OCI-LY3 (cell line): ENCODE results near the gene RAB37.

Experiments
- H2AFZ ChIP-seq: fragments of 200-600, 300-600 bp; shearing (Covaris generic); 2 replicates; pipeline ENCODE4 v1.6.0; 2014; ENCODE audit warnings: antibody characterized with exemption, low read depth, low read length
- H3K27ac ChIP-seq: fragments of 200-600, 300-600 bp; sonication (generic); 2 replicates; pipeline ENCODE4 v1.5.1; 2014; ENCODE audit warnings: mild to moderate bottlenecking, low read length, moderate library complexity, mixed read lengths
- H3K27me3 ChIP-seq: fragments of 200-600, 300-600 bp; sonication (generic); 2 replicates; pipeline ENCODE4 v1.6.1; 2014; ENCODE audit warnings: low read depth, low read length, mixed read lengths
- H3K36me3 ChIP-seq: fragments of 200-600, 300-600 bp; sonication (generic); replicated peaks from 2 replicates; pipeline ENCODE3; 2014; ENCODE audit warnings: low read depth, low read length, mixed read lengths
- H3K4me1 ChIP-seq: fragments of 300-600, 200-600 bp; sonication (generic); 2 replicates; pipeline ENCODE4 v1.6.1; 2014; ENCODE audit warnings: low read length, mixed read lengths
- H3K4me2 ChIP-seq: fragments of 200-600, 300-600 bp; sonication (generic); 2 replicates; pipeline ENCODE4 v1.6.1; 2014; ENCODE audit warnings: low read length, mixed read lengths
- H3K4me3 ChIP-seq: fragments of 300-600, 200-600 bp; sonication (generic); 2 replicates; pipeline ENCODE4 v1.5.1; 2014; ENCODE audit warnings: antibody characterized with exemption, mild to moderate bottlenecking, low read length, moderate library complexity
- H3K79me2 ChIP-seq: fragments of 300-600, 200-600 bp; shearing (Covaris generic); 2 replicates; pipeline ENCODE4 v1.6.1; 2014; ENCODE audit warnings: mild to moderate bottlenecking, low read length, mixed read lengths
- H3K9ac ChIP-seq: fragments of 300-600, 200-600 bp; shearing (Covaris generic); 2 replicates; pipeline ENCODE4 v1.6.0; 2014; ENCODE audit warnings: mild to moderate bottlenecking, low read length, moderate library complexity
- H3K9me3 ChIP-seq: fragments of 200-600, 300-600 bp; shearing (Covaris generic); 2 replicates; pipeline ENCODE4 v1.6.1; 2014; ENCODE audit warnings: low read length, mixed read lengths; ENCODE audit not compliant: insufficient read depth
- H4K20me1 ChIP-seq: fragments of 200-600, 300-600 bp; sonication (generic); 2 replicates; pipeline ENCODE4 v1.6.1; 2016; ENCODE audit warnings: low read length, mixed read lengths; ENCODE audit not compliant: insufficient read depth
- CTCF ChIP-seq: fragments of 200-600, 300-600 bp; sonication (generic); IDR thresholded peaks from 2 replicates; pipeline ENCODE4 v1.5.1; 2014; ENCODE audit warnings: antibody characterized with exemption, low read length, low read depth
- EZH2phosphoT487 ChIP-seq: fragments of 200-600 bp; shearing (Covaris generic); IDR thresholded peaks from 2 replicates; pipeline ENCODE4 v1.6.1; 2018; ENCODE audit warnings: antibody characterized with exemption, mixed run types, low read depth

The RAB37 gene

GRCh38 chr17:74785096-74785980 lies 48.3 kb downstream of the RAB37 start:
- TF ChIP-seq CTCF = no peak
- no peak for TF ChIP-seq EZH2phosphoT487
- Histone ChIP-seq H4K20me1 (no peaks in the 10 kb centered on the region), H3K27me3 (no peaks in the 10 kb centered on the region), H3K4me3 (no peak overlapping the region), H3K79me2 (no peaks in the 10 kb centered on the region), H3K27ac (no peak overlapping the region), H3K9ac (no peak overlapping the region), H3K9me3 (no peaks in the 10 kb centered on the region), H3K4me2 (no peak overlapping the region), H2AFZ (no peak overlapping the region), H3K4me1 (peaks cover 4% of the 10 kb centered on the region), H3K36me3 (no peaks in the 10 kb centered on the region)

DNA sequence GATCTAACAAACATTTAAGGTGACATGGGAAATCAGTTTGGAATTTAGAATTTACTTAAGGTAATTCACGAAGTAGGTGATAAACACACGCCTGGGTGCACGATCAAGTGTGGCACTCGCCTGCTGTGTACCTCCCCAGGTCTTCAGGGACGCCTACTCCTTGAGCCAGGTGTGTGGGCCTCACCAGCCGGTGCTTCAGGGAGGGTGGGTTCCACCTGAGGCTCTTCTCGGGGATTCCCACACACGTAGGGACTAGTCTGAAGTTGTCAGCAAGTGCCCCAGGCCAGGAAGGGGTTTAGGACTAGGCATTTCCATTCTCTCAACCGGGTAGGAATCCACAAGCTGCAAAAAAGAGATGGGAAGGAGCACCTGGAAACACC lies 48.9 kb downstream of the RAB37 start:
- H3K9me3 ChIP-seq = no peaks in the 10 kb centered on the region
- H3K9ac ChIP-seq = no peak overlapping the region
- no peaks in the 10 kb centered on the region for H3K36me3 ChIP-seq
- no peak overlapping the region for H2AFZ ChIP-seq
- no peaks in the 10 kb centered on the region for H3K79me2 ChIP-seq
- no peak overlapping the region for H3K4me2 ChIP-seq
- H3K27me3 ChIP-seq = no peaks in the 10 kb centered on the region
- H3K4me3 ChIP-seq = no peak overlapping the region
- no peak for TF ChIP-seq CTCF
- TF ChIP-seq EZH2phosphoT487 = no peak
- H3K4me1 ChIP-seq = peaks cover 3% of the 10 kb centered on the region
- no peak overlapping the region for H3K27ac ChIP-seq
- no peaks in the 10 kb centered on the region for H4K20me1 ChIP-seq

- H3K36me3 ChIP-seq = no peaks in the 10 kb centered on the region
- TF ChIP-seq EZH2phosphoT487 (no peak), CTCF (no peak)
- H3K4me3 ChIP-seq = no peak overlapping the region
Observed at GRCh38 chr17:74786431-74787055, 49.5 kb downstream of the RAB37 start.

More at GRCh38 chr17:74786431-74787055, 49.5 kb downstream of the RAB37 start:
- Histone ChIP-seq H3K27ac (no peak overlapping the region), H2AFZ (no peak overlapping the region), H3K9me3 (no peaks in the 10 kb centered on the region), H3K79me2 (no peaks in the 10 kb centered on the region), H3K9ac (no peak overlapping the region), H3K27me3 (no peaks in the 10 kb centered on the region), H3K4me2 (no peak overlapping the region), H4K20me1 (no peaks in the 10 kb centered on the region), H3K4me1 (peaks cover 7% of the 10 kb centered on the region)
